ENCODE results near the gene SLC12A2. TPM values are rescaled to one million over a fixed set of nuclear protein-coding genes. Genes with fewer than 3 reads are reported as not detected.
A peak's percentile ranks its signal among the peaks of the same experiment; 100 is the strongest.

The SLC12A2 gene
- total and polyA plus RNA-seq, 9 of the 15 experiments (the other 6 are each of a cell fraction or from before 2014, with no cell fraction given): 5.1 to 20.3 (median 12.6) TPM

- TF ChIP-seq MXD1 (CRISPR knock-in tag; IDR thresholded peaks at IDR 0.05; ENCODE audit: borderline replicate concordance, poor library complexity, severe bottlenecking) (no peak), MYC (IDR thresholded peaks at IDR 0.05; ENCODE audit: low read depth, low read length) (no peak), MYC (CRISPR knock-in tag; IDR thresholded peaks at IDR 0.05; ENCODE audit: borderline replicate concordance, low read depth) (no peak), PTTG1 (tag; IDR thresholded peaks at IDR 0.05; ENCODE audit: low read depth) (no peak), RREB1 (CRISPR knock-in tag; IDR thresholded peaks at IDR 0.05) (peak; percentile 52; the same call in 1 of the 2 replicates), ESRRB (CRISPR knock-in tag; IDR thresholded peaks at IDR 0.05; ENCODE audit: borderline replicate concordance) (no peak), MTA3 (IDR thresholded peaks at IDR 0.05; ENCODE audit: borderline replicate concordance) (no peak), ZNF407 (IDR thresholded peaks at IDR 0.05; ENCODE audit: low read depth) (no peak), MLLT1 (IDR thresholded peaks at IDR 0.05) (no peak)
Measured at GRCh38 chr5:128082551-128083032, 974 bp upstream of the SLC12A2 start (continued).
